ENCODE data around the gene PLD4. TPM values are rescaled to one million over a fixed set of nuclear protein-coding genes. Genes with fewer than 3 reads are reported as not detected.

PLD4 gene, protein sequence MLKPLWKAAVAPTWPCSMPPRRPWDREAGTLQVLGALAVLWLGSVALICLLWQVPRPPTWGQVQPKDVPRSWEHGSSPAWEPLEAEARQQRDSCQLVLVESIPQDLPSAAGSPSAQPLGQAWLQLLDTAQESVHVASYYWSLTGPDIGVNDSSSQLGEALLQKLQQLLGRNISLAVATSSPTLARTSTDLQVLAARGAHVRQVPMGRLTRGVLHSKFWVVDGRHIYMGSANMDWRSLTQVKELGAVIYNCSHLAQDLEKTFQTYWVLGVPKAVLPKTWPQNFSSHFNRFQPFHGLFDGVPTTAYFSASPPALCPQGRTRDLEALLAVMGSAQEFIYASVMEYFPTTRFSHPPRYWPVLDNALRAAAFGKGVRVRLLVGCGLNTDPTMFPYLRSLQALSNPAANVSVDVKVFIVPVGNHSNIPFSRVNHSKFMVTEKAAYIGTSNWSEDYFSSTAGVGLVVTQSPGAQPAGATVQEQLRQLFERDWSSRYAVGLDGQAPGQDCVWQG
- under 1 TPM; 0.05 to 0.18 (median 0.11) TPM for total RNA-seq (2021; fragmentation: NEBNext Ultra II Directional; extraction: Animal tissue kit (Norgen Biotek cat#: 25700))
- long read RNA-seq, result 0 reads

GRCh38 chr14:104924421-104925213, at the start of gene PLD4:
PLD4 (plus strand) TSS chr14:104924879; CDS start chr14:104927141, 2,262 bp downstream.
- Mint-ChIP-seq H3K27me3 (ENCODE audit: insufficient read depth) (peaks cover 15% of the 10 kb centered on the region), H3K27ac (no peak within 1 kb of the TSS; the same call in 1 of the 2 replicates), H3K9me3 (no peaks in the 10 kb centered on the region), H3K4me1 (ENCODE audit: low read depth) (no peaks in the 10 kb centered on the region), H3K4me3 (no peak within 1 kb of the TSS), H3K36me3 (ENCODE audit: low read depth) (no peaks in the 10 kb centered on the region)
- DNase-seq, result no peak
- TF ChIP-seq, protein P1, sequence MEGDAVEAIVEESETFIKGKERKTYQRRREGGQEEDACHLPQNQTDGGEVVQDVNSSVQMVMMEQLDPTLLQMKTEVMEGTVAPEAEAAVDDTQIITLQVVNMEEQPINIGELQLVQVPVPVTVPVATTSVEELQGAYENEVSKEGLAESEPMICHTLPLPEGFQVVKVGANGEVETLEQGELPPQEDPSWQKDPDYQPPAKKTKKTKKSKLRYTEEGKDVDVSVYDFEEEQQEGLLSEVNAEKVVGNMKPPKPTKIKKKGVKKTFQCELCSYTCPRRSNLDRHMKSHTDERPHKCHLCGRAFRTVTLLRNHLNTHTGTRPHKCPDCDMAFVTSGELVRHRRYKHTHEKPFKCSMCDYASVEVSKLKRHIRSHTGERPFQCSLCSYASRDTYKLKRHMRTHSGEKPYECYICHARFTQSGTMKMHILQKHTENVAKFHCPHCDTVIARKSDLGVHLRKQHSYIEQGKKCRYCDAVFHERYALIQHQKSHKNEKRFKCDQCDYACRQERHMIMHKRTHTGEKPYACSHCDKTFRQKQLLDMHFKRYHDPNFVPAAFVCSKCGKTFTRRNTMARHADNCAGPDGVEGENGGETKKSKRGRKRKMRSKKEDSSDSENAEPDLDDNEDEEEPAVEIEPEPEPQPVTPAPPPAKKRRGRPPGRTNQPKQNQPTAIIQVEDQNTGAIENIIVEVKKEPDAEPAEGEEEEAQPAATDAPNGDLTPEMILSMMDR (IDR thresholded peaks at IDR 0.05), result no peak

- Mint-ChIP-seq H3K4me1 (ENCODE audit: low read depth) (peaks cover 12% of the 10 kb centered on the region), H3K27ac (no peak overlapping the region), H3K27me3 (ENCODE audit: insufficient read depth) (peaks cover 11% of the 10 kb centered on the region; the same call in 1 of the 2 replicates), H3K9me3 (no peaks in the 10 kb centered on the region), H3K36me3 (ENCODE audit: low read depth) (no peaks in the 10 kb centered on the region), H3K4me3 (no peak overlapping the region)
- no peak for DNase-seq
- TF ChIP-seq, protein P1 (IDR thresholded peaks at IDR 0.05), result no peak
Observed at GRCh38 chr14:104875412-104875751, 49.3 kb upstream of the PLD4 start.

- peaks cover 11% of the 10 kb centered on the region for H3K27me3 Mint-ChIP-seq (ENCODE audit: insufficient read depth)
- H3K4me1 Mint-ChIP-seq (ENCODE audit: low read depth), result peaks cover 12% of the 10 kb centered on the region
- TF ChIP-seq, protein P1 (IDR thresholded peaks at IDR 0.05), result no peak
- no peak overlapping the region for H3K27ac Mint-ChIP-seq
- H3K4me3 Mint-ChIP-seq, result no peak overlapping the region
- H3K36me3 Mint-ChIP-seq (ENCODE audit: low read depth), result no peaks in the 10 kb centered on the region
- no peaks in the 10 kb centered on the region for H3K9me3 Mint-ChIP-seq
- no peak for DNase-seq
Observed at GRCh38 chr14:104875811-104876210, 48.9 kb upstream of the PLD4 start.

- DNase-seq, result peak; percentile 16
- no peaks in the 10 kb centered on the region for H3K36me3 Mint-ChIP-seq (ENCODE audit: low read depth)
- no peak overlapping the region for H3K27ac Mint-ChIP-seq
- H3K9me3 Mint-ChIP-seq, result no peaks in the 10 kb centered on the region
- H3K4me3 Mint-ChIP-seq, result no peak overlapping the region
- TF ChIP-seq, protein P1 (IDR thresholded peaks at IDR 0.05), result no peak
- peaks cover 8% of the 10 kb centered on the region for H3K27me3 Mint-ChIP-seq (ENCODE audit: insufficient read depth)
- H3K4me1 Mint-ChIP-seq (ENCODE audit: low read depth), result peaks cover 12% of the 10 kb centered on the region
Observed at GRCh38 chr14:104876251-104876699, 48.4 kb upstream of the PLD4 start.

DNA sequence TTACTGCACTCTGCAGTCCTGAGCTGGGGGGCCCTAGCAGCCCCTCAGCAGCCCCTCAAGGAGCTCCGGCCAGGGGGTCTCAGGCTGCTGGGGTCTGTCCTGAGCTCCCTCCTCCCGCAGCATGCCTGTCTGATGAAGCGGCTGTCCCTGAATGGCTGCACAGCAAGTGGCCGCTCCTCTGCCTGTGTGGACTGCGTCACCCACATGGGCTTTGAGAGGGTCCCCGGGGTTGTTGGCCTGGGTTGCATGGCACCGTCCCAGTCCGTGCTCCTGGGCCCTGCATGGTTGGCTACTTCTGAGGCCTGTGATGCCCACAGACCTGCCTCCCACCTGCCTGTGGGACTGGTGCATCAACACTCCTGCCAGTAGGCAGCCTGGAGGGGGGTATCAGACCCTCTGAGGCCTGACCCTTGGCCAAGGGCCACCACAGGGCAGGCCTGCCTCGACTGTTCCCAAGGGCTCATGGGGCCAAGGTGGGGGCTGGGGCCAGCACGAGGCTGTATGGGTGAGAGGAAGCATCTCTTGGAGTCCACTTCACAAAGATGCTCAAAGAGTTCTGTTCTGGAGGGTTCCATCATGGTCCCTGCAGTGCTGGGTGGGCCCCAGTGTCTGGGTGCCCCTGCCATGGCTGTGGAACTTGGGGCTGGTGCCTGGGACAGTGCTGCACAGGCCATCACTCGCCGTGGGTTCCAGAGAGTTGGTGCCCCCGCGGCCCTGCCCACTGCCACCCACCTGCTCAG, 47.4 kb upstream of the PLD4 start:
- no peaks in the 10 kb centered on the region for H3K36me3 Mint-ChIP-seq (ENCODE audit: low read depth)
- H3K27me3 Mint-ChIP-seq (ENCODE audit: insufficient read depth), result peaks cover 8% of the 10 kb centered on the region
- TF ChIP-seq, protein P1 (IDR thresholded peaks at IDR 0.05), result no peak
- H3K4me1 Mint-ChIP-seq (ENCODE audit: low read depth), result peaks cover 7% of the 10 kb centered on the region
- DNase-seq, result no peak
- H3K9me3 Mint-ChIP-seq, result no peaks in the 10 kb centered on the region
- no peak overlapping the region for H3K4me3 Mint-ChIP-seq
- no peak overlapping the region for H3K27ac Mint-ChIP-seq
